Caco-2 (cell line): ENCODE measurements around the gene PDLIM1. TPM values are rescaled to one million over a fixed set of nuclear protein-coding genes. Genes with fewer than 3 reads are reported as not detected.

Experiments
- BruUV-seq: library from RNA; stranded (reverse); fragments of 400-500 nt; replicated peaks from 2 replicates; lab custom pipeline; 2021; lab: Mats Ljungman, UMichigan
- CTCF ChIA-PET: fragments of 300-600 bp; sonication (Branson Sonifier 250); formaldehyde crosslinking; loops from one replicate; lab custom pipeline; 2022; ENCODE audit warnings: antibody characterized with exemption; lab: Charles Lee
- POLR2A ChIA-PET: fragments of 300-600 bp; sonication (Branson Sonifier 250); formaldehyde crosslinking; loops from one replicate; lab custom pipeline; 2022; ENCODE audit warnings: antibody characterized with exemption; lab: Charles Lee
- DNase-seq, 2 experiments: peaks; one replicate each; pipeline versions ENCODE4 v3.0.0 to v3.0.0-alpha.2; 2020 to 2022
- H3K27me3 ChIP-seq: replicated peaks from 2 replicates; pipeline ENCODE4 v1.6.0; 2011; ENCODE audit warnings: low read length; ENCODE audit not compliant: control insufficient read depth, insufficient read depth
- H3K36me3 ChIP-seq: 2 replicates; pipeline ENCODE4 v1.5.1; 2011; ENCODE audit warnings: low read length; ENCODE audit not compliant: control insufficient read depth, insufficient read depth
- H3K4me1 ChIP-seq: fragments of 250-450 bp; sonication (Bioruptor Pico); 2 replicates; pipeline ENCODE4 v1.5.1; 2020; ENCODE audit warnings: mild to moderate bottlenecking
- H3K4me3 ChIP-seq: 2 replicates; pipeline ENCODE4 v1.5.1; 2011; ENCODE audit warnings: low read depth, mild to moderate bottlenecking, control low read depth, low read length
- H3K9me3 ChIP-seq: fragments of 250-450 bp; sonication (Bioruptor Pico); 2 replicates; pipeline ENCODE4 v1.5.1; 2020; ENCODE audit warnings: mild to moderate bottlenecking, moderate library complexity
- H3K27ac Mint-ChIP-seq: one replicate; pipeline ENCODE4 v1.8.0; 2022; ENCODE audit warnings: mixed read lengths; ENCODE audit not compliant: unreplicated experiment
- H3K27me3 Mint-ChIP-seq: one replicate; pipeline ENCODE4 v1.8.0; 2022; ENCODE audit warnings: mixed read lengths; ENCODE audit not compliant: insufficient read depth, unreplicated experiment
- H3K36me3 Mint-ChIP-seq: one replicate; pipeline ENCODE4 v1.8.0; 2022; ENCODE audit warnings: mild to moderate bottlenecking, mixed read lengths; ENCODE audit not compliant: insufficient read depth, unreplicated experiment
- H3K4me1 Mint-ChIP-seq: one replicate; pipeline ENCODE4 v1.8.0; 2022; ENCODE audit warnings: low read depth, mixed read lengths; ENCODE audit not compliant: unreplicated experiment
- H3K4me3 Mint-ChIP-seq: one replicate; pipeline ENCODE4 v1.8.0; 2022; ENCODE audit warnings: mild to moderate bottlenecking, moderate library complexity, mixed read lengths; ENCODE audit not compliant: unreplicated experiment
- H3K9me3 Mint-ChIP-seq: one replicate; pipeline ENCODE4 v1.8.0; 2022; ENCODE audit warnings: mixed read lengths; ENCODE audit not compliant: unreplicated experiment
- intact Hi-C: fragments of 100-400 bp; cut with micrococcal nuclease; formaldehyde crosslinking; loops from one replicate; pipeline ENCODE4 v1.10.0; 2022; ENCODE audit not compliant: unreplicated experiment
- total RNA-seq: library from RNA; stranded (reverse); gene quantifications from 2 replicates; pipeline ENCODE4 v1.2.3, GENCODE V29; 2022
- TF ChIP-seq, protein P1 (sequence below), 2 experiments: fragments of 200-600 bp in 1 of 2; IDR thresholded peaks; 1 replicate in 1 of 2; 2 replicates in 1 of 2; pipeline versions ENCODE4 v1.5.1 to v1.8.0; 2011 to 2022; ENCODE audit warnings: antibody characterized with exemption in 1 of 2, control low read depth in 1 of 2, inconsistent platforms in 1 of 2, low read depth in 1 of 2, low read length in 1 of 2, mild to moderate bottlenecking in 1 of 2, moderate library complexity in 1 of 2; ENCODE audit not compliant: insufficient read depth in 1 of 2, severe bottlenecking in 1 of 2, unreplicated experiment in 1 of 2

The PDLIM1 gene
- total RNA-seq, 1 experiment from 2014 or later = 506 TPM

DNA sequence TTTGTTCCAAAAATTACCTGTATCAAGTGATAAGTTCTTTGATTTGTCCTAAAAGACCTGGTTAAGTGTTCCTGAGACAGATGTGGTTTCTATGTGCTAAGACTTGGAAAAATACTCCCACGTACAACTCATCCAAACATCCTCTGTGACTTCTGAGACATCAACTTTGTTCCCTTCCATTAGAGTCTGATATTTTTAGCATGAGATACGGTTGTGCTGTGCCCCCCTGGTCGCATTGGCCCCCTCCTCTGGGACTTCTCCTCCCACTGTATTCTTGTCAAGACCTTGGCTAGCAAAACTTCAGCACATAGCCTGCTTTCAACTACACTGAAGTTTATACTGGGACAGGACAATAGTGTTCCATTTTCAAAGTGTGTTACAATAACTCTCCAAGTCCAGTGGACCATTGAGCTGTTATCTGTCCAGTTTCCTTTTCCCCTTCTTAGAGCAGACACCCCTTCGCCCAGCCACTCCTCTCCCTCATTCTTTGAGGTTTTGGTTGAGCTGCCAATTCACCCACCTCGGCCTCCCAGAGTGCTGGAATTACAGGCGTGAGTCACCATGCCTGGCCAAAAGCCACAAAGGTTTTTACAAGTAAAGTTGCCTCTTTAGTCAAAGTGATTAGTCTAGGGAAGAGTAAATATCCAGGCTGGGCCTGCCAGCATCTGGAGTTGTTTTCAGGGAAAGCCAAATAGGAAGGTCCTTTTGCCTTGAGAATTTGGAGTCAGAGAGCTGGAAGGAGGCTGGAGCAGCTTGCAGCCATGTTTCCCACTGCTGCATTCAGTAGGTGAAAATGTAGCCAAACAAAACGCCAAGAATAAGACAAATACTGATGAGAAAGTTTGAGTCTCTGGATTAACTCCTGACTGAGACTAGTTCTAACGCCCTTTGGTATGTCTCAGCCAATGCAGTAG, 17.8 kb upstream of the PDLIM1 start:
- H3K4me1 Mint-ChIP-seq = peaks cover 28% of the 10 kb centered on the region
- no TSS peak for BruUV-seq

DNA sequence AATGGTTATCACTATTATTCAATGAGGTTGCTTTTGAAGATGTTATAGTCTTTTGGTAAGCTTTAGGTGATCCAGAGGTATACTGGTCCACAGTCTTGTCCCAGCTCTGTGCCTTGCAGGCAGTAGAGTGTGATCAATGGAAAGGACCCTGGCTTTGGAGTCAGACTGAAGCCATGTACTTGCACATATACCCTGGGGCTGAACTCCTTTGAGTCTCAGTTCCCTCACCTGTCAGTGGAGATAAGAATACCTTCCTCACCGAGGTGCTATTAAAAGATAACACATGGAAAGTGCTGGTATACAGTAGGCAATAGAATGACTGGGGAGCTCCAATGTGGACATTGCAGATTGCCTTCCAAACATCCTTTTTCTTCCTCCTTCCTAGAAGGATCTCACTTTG, 16.0 kb upstream of the PDLIM1 start:
- H3K4me1 ChIP-seq = peaks cover 56% of the 10 kb centered on the region
- intact Hi-C loops = no loop called here
- H3K4me3 Mint-ChIP-seq = no peak overlapping the region
- H3K4me1 Mint-ChIP-seq = peaks cover 28% of the 10 kb centered on the region
- no peaks in the 10 kb centered on the region for H3K9me3 Mint-ChIP-seq
- no peak overlapping the region for H3K27ac Mint-ChIP-seq
- POLR2A ChIA-PET = no interaction called here
- CTCF ChIA-PET = no interaction called here
- H3K36me3 Mint-ChIP-seq = no peaks in the 10 kb centered on the region
- no peaks in the 10 kb centered on the region for H3K27me3 ChIP-seq
- no peaks in the 10 kb centered on the region for H3K27me3 Mint-ChIP-seq
- no peak for DNase-seq
- no peaks in the 10 kb centered on the region for H3K9me3 ChIP-seq
- no TSS peak for BruUV-seq
- TF ChIP-seq, protein P1, sequence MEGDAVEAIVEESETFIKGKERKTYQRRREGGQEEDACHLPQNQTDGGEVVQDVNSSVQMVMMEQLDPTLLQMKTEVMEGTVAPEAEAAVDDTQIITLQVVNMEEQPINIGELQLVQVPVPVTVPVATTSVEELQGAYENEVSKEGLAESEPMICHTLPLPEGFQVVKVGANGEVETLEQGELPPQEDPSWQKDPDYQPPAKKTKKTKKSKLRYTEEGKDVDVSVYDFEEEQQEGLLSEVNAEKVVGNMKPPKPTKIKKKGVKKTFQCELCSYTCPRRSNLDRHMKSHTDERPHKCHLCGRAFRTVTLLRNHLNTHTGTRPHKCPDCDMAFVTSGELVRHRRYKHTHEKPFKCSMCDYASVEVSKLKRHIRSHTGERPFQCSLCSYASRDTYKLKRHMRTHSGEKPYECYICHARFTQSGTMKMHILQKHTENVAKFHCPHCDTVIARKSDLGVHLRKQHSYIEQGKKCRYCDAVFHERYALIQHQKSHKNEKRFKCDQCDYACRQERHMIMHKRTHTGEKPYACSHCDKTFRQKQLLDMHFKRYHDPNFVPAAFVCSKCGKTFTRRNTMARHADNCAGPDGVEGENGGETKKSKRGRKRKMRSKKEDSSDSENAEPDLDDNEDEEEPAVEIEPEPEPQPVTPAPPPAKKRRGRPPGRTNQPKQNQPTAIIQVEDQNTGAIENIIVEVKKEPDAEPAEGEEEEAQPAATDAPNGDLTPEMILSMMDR (IDR thresholded peaks at IDR 0.05; ENCODE audit: insufficient read depth in 1 of 2, low read depth in 1 of 2, low read length in 1 of 2, severe bottlenecking in 1 of 2, unreplicated experiment in 1 of 2) = no peak
- no peak overlapping the region for H3K4me3 ChIP-seq
- no peaks in the 10 kb centered on the region for H3K36me3 ChIP-seq

More for the DNA sequence above, 17.8 kb upstream of the PDLIM1 start:
- no peak overlapping the region for H3K4me3 Mint-ChIP-seq
- ChIA-PET POLR2A (no interaction called here), CTCF (no interaction called here)
- H3K9me3 ChIP-seq = no peaks in the 10 kb centered on the region
- no peaks in the 10 kb centered on the region for H3K27me3 Mint-ChIP-seq
- peaks cover 57% of the 10 kb centered on the region for H3K4me1 ChIP-seq
- H3K27me3 ChIP-seq = no peaks in the 10 kb centered on the region
- TF ChIP-seq, protein P1 (IDR thresholded peaks at IDR 0.05; ENCODE audit: insufficient read depth in 1 of 2, low read depth in 1 of 2, low read length in 1 of 2, severe bottlenecking in 1 of 2, unreplicated experiment in 1 of 2) = no peak
- H3K9me3 Mint-ChIP-seq = no peaks in the 10 kb centered on the region
- intact Hi-C loops = no loop called here
- no peaks in the 10 kb centered on the region for H3K36me3 ChIP-seq
- H3K4me3 ChIP-seq = no peak overlapping the region
- H3K27ac Mint-ChIP-seq = peak overlapping the region; percentile 18
- no peak for DNase-seq
- no peaks in the 10 kb centered on the region for H3K36me3 Mint-ChIP-seq

DNA sequence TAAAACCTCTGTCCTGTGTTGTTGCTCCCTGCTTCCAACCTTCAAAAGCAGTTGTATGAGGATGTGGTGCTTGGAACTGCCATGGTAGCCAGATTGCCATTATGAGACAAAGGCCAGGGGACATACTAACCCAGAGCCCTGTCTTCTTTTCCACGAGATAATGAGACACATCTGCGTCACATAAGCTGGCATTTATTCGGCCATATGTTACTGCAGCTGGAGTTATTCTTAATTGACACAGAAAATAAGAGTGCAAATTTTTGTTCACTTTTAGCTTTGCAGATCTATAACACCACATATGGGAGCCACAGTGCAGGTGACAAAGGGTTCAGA, 15.5 kb upstream of the PDLIM1 start:
- Histone ChIP-seq H3K9me3 (no peaks in the 10 kb centered on the region), H3K4me1 (peaks cover 56% of the 10 kb centered on the region), H3K27me3 (no peaks in the 10 kb centered on the region), H3K36me3 (no peaks in the 10 kb centered on the region), H3K4me3 (no peak overlapping the region)
- intact Hi-C loops = no loop called here
- no peaks in the 10 kb centered on the region for H3K36me3 Mint-ChIP-seq
- no peak for DNase-seq
- TF ChIP-seq, protein P1 (IDR thresholded peaks at IDR 0.05; ENCODE audit: insufficient read depth in 1 of 2, low read depth in 1 of 2, low read length in 1 of 2, severe bottlenecking in 1 of 2, unreplicated experiment in 1 of 2) = no peak
- no peaks in the 10 kb centered on the region for H3K9me3 Mint-ChIP-seq
- no peaks in the 10 kb centered on the region for H3K27me3 Mint-ChIP-seq
- peak overlapping the region; percentile 43 for H3K27ac Mint-ChIP-seq
- no TSS peak for BruUV-seq
- H3K4me3 Mint-ChIP-seq = no peak overlapping the region
- peaks cover 28% of the 10 kb centered on the region for H3K4me1 Mint-ChIP-seq
- CTCF ChIA-PET = no interaction called here
- POLR2A ChIA-PET = no interaction called here
